D341Med (cell line): Measurements from ENCODE around the gene ADAM33.

Source experiments
- DNase-seq: peaks from one replicate; pipeline ENCODE4 v3.0.0; 2012; ENCODE audit warnings: low spot score

Gene ADAM33

GRCh38 chr20:3681931-3682781 lies at the start of gene ADAM33:
Gene ADAM33 (minus strand): TSS chr20:3682010. CDS start chr20:3682004, 6 bp downstream.
- no peak for DNase-seq

GRCh38 chr20:3730803-3731672 lies 49.2 kb upstream of the ADAM33 start:
- no peak for DNase-seq

- DNase-seq = no peak
Measured at GRCh38 chr20:3729811-3730540, 48.2 kb upstream of the ADAM33 start.

GRCh38 chr20:3729378-3729777 lies 47.6 kb upstream of the ADAM33 start:
- DNase-seq = no peak

GRCh38 chr20:3728876-3729275 lies 47.1 kb upstream of the ADAM33 start:
- DNase-seq = no peak

- DNase-seq = no peak
Measured at GRCh38 chr20:3728354-3728753, 46.5 kb upstream of the ADAM33 start.

GRCh38 chr20:3727401-3728021 lies 45.7 kb upstream of the ADAM33 start:
- DNase-seq = no peak

- no peak for DNase-seq
Measured at GRCh38 chr20:3724356-3724755, 42.5 kb upstream of the ADAM33 start.

GRCh38 chr20:3723284-3723683 lies 41.5 kb upstream of the ADAM33 start:
- no peak for DNase-seq

- no peak for DNase-seq
Measured at GRCh38 chr20:3721912-3722311, 40.1 kb upstream of the ADAM33 start.

GRCh38 chr20:3720626-3721025 lies 38.8 kb upstream of the ADAM33 start:
- no peak for DNase-seq

GRCh38 chr20:3720068-3720467 lies 38.3 kb upstream of the ADAM33 start:
- DNase-seq = no peak

GRCh38 chr20:3719046-3719445 lies 37.2 kb upstream of the ADAM33 start:
- no peak for DNase-seq

GRCh38 chr20:3716195-3716834 lies 34.5 kb upstream of the ADAM33 start:
- DNase-seq = peak; percentile 80

GRCh38 chr20:3714092-3714491 lies 32.3 kb upstream of the ADAM33 start:
- no peak for DNase-seq

- DNase-seq = no peak
Measured at GRCh38 chr20:3712279-3712873, 30.6 kb upstream of the ADAM33 start, which contains the start of gene SIGLEC1. Gene SIGLEC1 (minus strand): TSS chr20:3712600. CDS start chr20:3707128, 5,472 bp downstream.

GRCh38 chr20:3711484-3711941 lies 29.7 kb upstream of the ADAM33 start:
- DNase-seq = no peak

GRCh38 chr20:3710703-3711483 lies 29.1 kb upstream of the ADAM33 start:
- peak; percentile 92 for DNase-seq

GRCh38 chr20:3710011-3710466 lies 28.2 kb upstream of the ADAM33 start:
- DNase-seq = no peak

- DNase-seq = no peak
Measured at GRCh38 chr20:3707508-3707899, 25.7 kb upstream of the ADAM33 start.
